HepG2 (cell line): ENCODE data around the gene ATP6V0A1. TPM values are rescaled to one million over a fixed set of nuclear protein-coding genes. Genes with fewer than 3 reads are reported as not detected.
A peak's percentile ranks its signal among the peaks of the same experiment; 100 is the strongest.

Experiments
- BCLAF1 ChIP-seq: fragments of 450-650 bp; IDR thresholded peaks from 2 replicates; pipeline ENCODE4 v1.6.1; 2017; ENCODE audit warnings: mild to moderate bottlenecking
- CENPBD1 ChIP-seq: sonication (generic); formaldehyde crosslinking; IDR thresholded peaks from 2 replicates; pipeline ENCODE4 v1.8.0; 2022; ENCODE audit warnings: missing genetic modification reagents, low read depth, mild to moderate bottlenecking, borderline replicate concordance
- ESRRA ChIP-seq: sonication (generic); formaldehyde crosslinking; IDR thresholded peaks from 2 replicates; pipeline ENCODE4 v1.5.1; 2020; ENCODE audit warnings: mild to moderate bottlenecking, low read depth, missing genetic modification reagents
- NFAT5 ChIP-seq: sonication (generic); formaldehyde crosslinking; IDR thresholded peaks from 2 replicates; pipeline ENCODE4 v1.4.0; 2020; ENCODE audit warnings: missing genetic modification reagents
- REST ChIP-seq, 2 experiments: IDR thresholded peaks; 2 replicates each; pipeline ENCODE4 v1.6.1; 2011 to 2012; ENCODE audit warnings: low read length in 2 of 2, borderline replicate concordance in 1 of 2, low read depth in 1 of 2, mild to moderate bottlenecking in 1 of 2, moderate library complexity in 1 of 2
- SIN3B ChIP-seq: fragments of 150-350 bp; IDR thresholded peaks from 2 replicates; pipeline ENCODE4 v1.6.1; 2014; ENCODE audit warnings: low read length
- SKI ChIP-seq: fragments of 450-650 bp; IDR thresholded peaks from one replicate; pipeline ENCODE4 v1.6.1; 2018; ENCODE audit warnings: mild to moderate bottlenecking; ENCODE audit not compliant: partially characterized antibody
- TCF7L2 ChIP-seq: IDR thresholded peaks from 2 replicates; pipeline ENCODE4 v1.6.1; 2011; ENCODE audit warnings: mild to moderate bottlenecking, low read depth, low read length, moderate library complexity
- TEAD2 ChIP-seq: sonication (generic); formaldehyde crosslinking; IDR thresholded peaks from 2 replicates; pipeline ENCODE4 v1.9.0; 2021; ENCODE audit warnings: missing genetic modification reagents
- ZNF121 ChIP-seq: sonication (generic); formaldehyde crosslinking; IDR thresholded peaks from 2 replicates; pipeline ENCODE4 v1.5.0; 2020; ENCODE audit warnings: mild to moderate bottlenecking, missing genetic modification reagents
- ZNF639 ChIP-seq: conservative IDR thresholded peaks from 2 replicates; pipeline ENCODE4 v1.6.1; 2018; ENCODE audit warnings: missing genetic modification reagents
- ZNF704 ChIP-seq: sonication (generic); formaldehyde crosslinking; IDR thresholded peaks from 2 replicates; pipeline ENCODE4 v1.8.1; 2023; ENCODE audit warnings: mild to moderate bottlenecking, inconsistent platforms, moderate library complexity, missing genetic modification reagents, borderline replicate concordance
- polyA plus RNA-seq, 8 experiments: library from polyadenylated mRNA; depleted of rRNA in 3 of 8; stranded (reverse) in 7 of 8; unstranded in 1 of 8; fragments of >200 nt; fragmentation: Illumina TruSeq in 4 of 8; extraction: Trizol in 4 of 8; gene quantifications; 2 replicates each; pipeline versions ENCODE4 v1.2.1 to v1.2.3, GENCODE V29; 2011 to 2016; ENCODE audit warnings: low read depth in 4 of 8, missing spikeins in 1 of 8, mixed read lengths in 1 of 8; ENCODE audit not compliant: insufficient read depth in 1 of 8
- total RNA-seq, 5 experiments: library from RNA; depleted of rRNA; stranded (reverse); fragments of >200 nt; fragmentation: Illumina TruSeq; extraction: Trizol; gene quantifications; 2 replicates each; pipeline ENCODE4 v1.2.3, GENCODE V29; 2016; ENCODE audit warnings: low read depth in 1 of 5

The ATP6V0A1 gene
- total and polyA plus RNA-seq, 2 of the 13 experiments (the other 11 are each of a cell fraction or from before 2014, with no cell fraction given) = 27.9 to 54.1 TPM

DNA sequence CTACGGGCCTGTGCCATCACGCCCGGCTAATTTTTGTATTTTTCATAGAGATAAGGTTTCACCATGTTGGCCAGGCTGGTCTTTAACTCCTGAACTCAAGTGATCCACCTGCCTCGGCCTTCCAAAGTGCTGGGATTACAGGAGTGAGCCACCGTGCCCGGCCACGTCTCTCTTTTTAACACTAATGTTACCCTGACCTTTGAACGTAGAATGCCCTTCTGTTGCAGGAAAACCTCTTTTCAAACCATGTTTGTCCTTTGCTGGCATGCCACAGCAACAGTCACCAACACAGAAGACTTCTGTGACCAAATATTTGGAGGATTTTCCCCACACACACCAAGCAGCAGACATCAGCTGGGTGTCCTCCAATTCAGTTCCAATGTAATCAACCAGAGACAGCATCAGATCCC, 86.2 kb downstream of the ATP6V0A1 start (continued):
- no peak for TF ChIP-seq REST (IDR thresholded peaks at IDR 0.05; ENCODE audit: borderline replicate concordance in 1 of 2, low read depth in 1 of 2, low read length in 2 of 2)
- TF ChIP-seq ZNF121 (CRISPR knock-in tag) = no peak
- no peak for TF ChIP-seq ZNF639 (CRISPR knock-in tag)
- no peak for TF ChIP-seq TCF7L2
- no peak for TF ChIP-seq CENPBD1
- TF ChIP-seq SIN3B = no peak
- peak; percentile 62 for TF ChIP-seq ESRRA (CRISPR knock-in tag)
- TF ChIP-seq SKI = no peak
- TF ChIP-seq ZNF704 (CRISPR knock-in tag) = no peak
- no peak for TF ChIP-seq NFAT5 (CRISPR knock-in tag)
- no peak for TF ChIP-seq BCLAF1
- no peak for TF ChIP-seq TEAD2 (CRISPR knock-in tag)
